Activated naive CD4-positive, alpha-beta T cell treated with anti-CD3 and anti-CD28 coated beads for 36 hours (primary cell): ENCODE results near the gene NUDT8. TPM values are rescaled to one million over a fixed set of nuclear protein-coding genes. Genes with fewer than 3 reads are reported as not detected.
"Not testable (repeated sequence)": the region's sequence is repeated elsewhere in the genome, so short reads cannot be mapped to it uniquely, and the experiment has no call there.

ENCODE experiments used
- CTCF ChIA-PET: fragments of 350-600 bp; sonication (Branson Sonifier 250); formaldehyde crosslinking; loops from one replicate; lab custom pipeline; 2021; ENCODE audit warnings: antibody characterized with exemption; lab: Charles Lee
- DNase-seq: peaks from one replicate; pipeline ENCODE4 v3.0.0-alpha.2; 2020
- H3K27ac Mint-ChIP-seq: one replicate; pipeline ENCODE4 v1.8.0; 2021; ENCODE audit warnings: mild to moderate bottlenecking, mixed read lengths
- H3K27me3 Mint-ChIP-seq: one replicate; pipeline ENCODE4 v1.8.0; 2021; ENCODE audit warnings: low read depth, mixed read lengths
- H3K36me3 Mint-ChIP-seq: one replicate; pipeline ENCODE4 v1.8.0; 2021; ENCODE audit warnings: low read depth, mixed read lengths
- H3K4me1 Mint-ChIP-seq: one replicate; pipeline ENCODE4 v1.8.0; 2021; ENCODE audit warnings: low read depth, mixed read lengths
- H3K4me3 Mint-ChIP-seq: one replicate; pipeline ENCODE4 v1.8.0; 2021; ENCODE audit warnings: mild to moderate bottlenecking, moderate library complexity, mixed read lengths
- H3K9me3 Mint-ChIP-seq: one replicate; pipeline ENCODE4 v1.8.0; 2021; ENCODE audit warnings: mixed read lengths
- intact Hi-C: fragments of 100-400 bp; cut with micrococcal nuclease; formaldehyde crosslinking; loops from one replicate; pipeline ENCODE4 v1.15.1; 2023
- total RNA-seq, 2 experiments: library from RNA; stranded (reverse); gene quantifications; one replicate each; pipeline ENCODE4 v1.2.3, GENCODE V29; 2021

Gene NUDT8
- total RNA-seq, 2 experiments from 2014 or later: 29.7 to 30.4 TPM

DNA sequence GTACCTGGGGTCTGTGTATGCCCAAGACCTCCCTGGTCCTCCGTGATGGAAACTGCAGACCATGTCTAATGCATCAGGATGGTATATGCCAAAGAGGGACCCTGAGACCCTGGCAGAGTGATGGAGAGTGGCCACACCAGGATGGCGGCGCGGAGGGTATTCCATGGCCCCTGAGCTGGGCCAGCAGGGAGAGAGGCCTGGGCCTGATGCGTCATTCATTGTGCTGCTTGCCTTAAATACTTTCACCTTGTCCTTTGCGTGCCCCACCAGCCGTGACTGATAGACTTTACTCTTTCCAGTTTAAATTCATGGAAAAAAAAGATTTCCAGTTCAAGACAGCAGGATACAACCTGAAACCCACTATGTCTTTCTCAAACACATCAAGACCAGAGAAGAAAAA, 28.6 kb downstream of the NUDT8 start:
- CTCF ChIA-PET: no interaction called here
- Mint-ChIP-seq H3K4me1 (peaks cover 3% of the 10 kb centered on the region), H3K9me3 (peaks cover 3% of the 10 kb centered on the region), H3K27me3 (peaks cover 20% of the 10 kb centered on the region), H3K27ac (no peak overlapping the region), H3K4me3 (no peak overlapping the region), H3K36me3 (no peaks in the 10 kb centered on the region)
- DNase-seq: no peak
- intact Hi-C loops: no loop called here

DNA sequence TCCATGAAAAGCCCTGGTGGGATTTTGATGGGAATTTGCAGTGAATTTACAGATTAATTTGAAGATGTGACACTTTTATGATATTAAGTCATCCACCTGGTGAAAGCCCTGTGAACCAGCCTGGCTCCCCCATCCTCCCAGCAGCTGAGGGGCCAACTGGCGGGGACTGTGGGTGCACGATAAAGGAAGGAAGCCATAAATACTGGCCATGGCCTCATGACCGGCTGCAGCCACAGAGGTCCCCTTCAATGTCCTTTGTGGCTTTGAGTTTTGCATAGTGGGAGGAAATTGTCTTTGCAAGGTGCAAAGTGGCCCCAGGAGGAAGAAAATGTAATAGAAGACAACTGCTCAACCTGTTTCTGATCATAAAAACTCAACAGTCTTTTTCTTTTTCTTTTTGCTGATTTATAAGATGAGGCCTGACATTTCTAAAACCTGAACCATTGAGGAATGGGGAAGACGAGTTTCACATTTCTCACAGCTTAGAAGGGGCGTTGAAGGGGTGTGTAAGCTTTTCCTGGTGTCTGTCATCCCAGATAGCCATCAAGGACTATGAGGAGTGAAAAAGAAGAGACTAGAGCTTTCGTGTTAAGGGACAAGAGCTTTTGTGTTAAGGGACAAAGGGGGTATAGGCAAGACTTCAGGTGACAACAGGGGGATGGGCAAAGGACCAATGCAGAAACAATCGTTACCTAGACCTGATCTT, 29.3 kb downstream of the NUDT8 start:
- H3K4me1 Mint-ChIP-seq: peaks cover 3% of the 10 kb centered on the region
- H3K36me3 Mint-ChIP-seq: no peaks in the 10 kb centered on the region
- no peak for DNase-seq
- CTCF ChIA-PET: no interaction called here
- H3K27ac Mint-ChIP-seq: no peak overlapping the region
- intact Hi-C loops: no loop called here
- H3K4me3 Mint-ChIP-seq: no peak overlapping the region
- peaks cover 3% of the 10 kb centered on the region for H3K9me3 Mint-ChIP-seq
- peaks cover 20% of the 10 kb centered on the region for H3K27me3 Mint-ChIP-seq

DNA sequence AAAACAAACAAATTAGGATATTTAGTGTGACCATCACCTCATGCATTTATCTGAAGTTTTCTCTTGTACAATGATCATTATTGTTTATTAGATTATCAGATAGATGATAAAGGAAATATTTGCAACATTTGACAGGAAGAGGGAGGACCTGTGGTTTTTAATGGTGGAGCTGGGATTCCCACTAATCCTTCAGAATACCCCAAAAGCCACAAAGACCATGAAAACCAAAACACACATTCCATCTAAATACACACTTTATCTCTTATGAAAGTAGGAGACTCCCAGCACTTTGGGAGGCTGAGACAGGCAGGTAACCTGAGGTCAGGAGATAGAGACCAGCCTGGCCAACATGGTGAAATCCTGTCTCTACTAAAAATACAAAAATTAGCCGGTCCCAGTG, 30.6 kb downstream of the NUDT8 start:
- H3K9me3 Mint-ChIP-seq: peaks cover 3% of the 10 kb centered on the region
- H3K4me1 Mint-ChIP-seq: peaks cover 3% of the 10 kb centered on the region
- no peak overlapping the region for H3K27ac Mint-ChIP-seq
- intact Hi-C loops: no loop called here
- peaks cover 19% of the 10 kb centered on the region for H3K27me3 Mint-ChIP-seq
- no peaks in the 10 kb centered on the region for H3K36me3 Mint-ChIP-seq
- no peak for DNase-seq
- CTCF ChIA-PET: no interaction called here
- no peak overlapping the region for H3K4me3 Mint-ChIP-seq

DNA sequence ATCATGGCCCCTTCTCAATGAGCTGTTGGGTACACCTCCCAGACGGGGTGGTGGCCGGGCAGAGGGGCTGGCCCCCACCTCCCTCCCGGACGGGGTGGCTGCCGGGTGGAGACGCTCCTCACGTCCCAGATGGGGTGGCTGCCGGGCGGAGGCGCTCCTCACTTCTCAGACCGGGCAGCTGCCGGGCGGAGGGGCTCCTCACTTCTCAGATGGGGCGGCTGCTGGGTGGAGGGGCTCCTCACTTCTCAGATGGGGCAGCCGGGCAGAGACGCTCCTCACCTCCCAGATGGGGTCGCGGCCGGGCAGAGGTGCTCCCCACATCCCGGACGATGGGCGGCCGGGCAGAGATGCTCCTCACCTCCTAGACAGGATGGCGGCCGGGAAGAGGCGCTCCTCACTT, 31.8 kb downstream of the NUDT8 start:
- H3K9me3 Mint-ChIP-seq, H3K27ac Mint-ChIP-seq, H3K36me3 Mint-ChIP-seq, intact Hi-C loops, DNase-seq, H3K4me3 Mint-ChIP-seq, H3K4me1 Mint-ChIP-seq: not testable (repeated sequence)
- CTCF ChIA-PET: interaction anchor here (0.7 kb wide), 1 partner anchor 45 kb away, joined by 3 read pairs; no protein-coding TSS in a partner anchor
- peaks cover 18% of the 10 kb centered on the region for H3K27me3 Mint-ChIP-seq

DNA sequence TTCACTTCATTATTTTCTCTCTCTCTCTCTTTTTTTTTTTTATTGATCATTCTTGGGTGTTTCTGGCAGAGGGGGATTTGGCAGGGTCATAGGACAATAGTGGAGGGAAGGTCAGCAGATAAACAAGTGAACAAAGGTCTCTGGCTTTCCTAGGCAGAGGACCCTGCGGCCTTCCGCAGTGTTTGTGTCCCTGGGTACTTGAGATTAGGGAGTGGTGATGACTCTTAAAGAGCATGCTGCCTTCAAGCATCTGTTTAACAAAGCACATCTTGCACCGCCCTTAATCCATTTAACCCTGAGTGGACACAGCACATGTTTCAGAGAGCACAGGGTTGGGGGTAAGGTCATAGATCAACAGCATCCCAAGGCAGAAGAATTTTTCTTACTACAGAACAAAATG, 32.3 kb downstream of the NUDT8 start:
- H3K9me3 Mint-ChIP-seq, H3K27ac Mint-ChIP-seq, intact Hi-C loops, H3K36me3 Mint-ChIP-seq, CTCF ChIA-PET, H3K4me3 Mint-ChIP-seq, DNase-seq, H3K4me1 Mint-ChIP-seq: not testable (repeated sequence)
- peaks cover 15% of the 10 kb centered on the region for H3K27me3 Mint-ChIP-seq

DNA sequence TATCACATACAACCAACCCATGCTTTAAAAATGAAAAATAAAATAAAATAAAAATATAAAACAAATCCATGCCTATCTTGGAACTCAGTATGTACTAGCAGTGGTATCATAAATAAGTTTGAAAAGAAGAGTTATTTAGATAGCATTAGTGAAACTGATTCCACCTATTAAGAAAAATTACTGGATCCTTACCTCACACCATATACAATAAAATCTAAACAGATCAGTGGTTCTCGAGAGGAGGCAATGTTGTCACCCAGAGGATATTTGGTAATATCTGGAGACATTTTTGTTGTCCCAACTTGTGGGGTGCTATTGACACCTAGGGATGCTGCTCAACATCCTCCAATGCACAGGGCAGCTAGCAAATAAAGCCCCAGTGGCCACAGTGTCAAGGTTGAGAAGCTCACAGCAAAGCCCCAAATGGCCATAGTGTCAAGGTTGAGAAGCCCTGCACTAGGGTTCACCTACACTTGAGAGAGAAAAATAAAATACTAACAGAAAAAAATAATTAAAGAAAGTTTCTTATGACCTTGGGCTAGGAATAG, 32.9 kb downstream of the NUDT8 start:
- peaks cover 15% of the 10 kb centered on the region for H3K27me3 Mint-ChIP-seq
- CTCF ChIA-PET: interaction anchor here (0.7 kb wide), 1 partner anchor 35 kb away, joined by 4 read pairs; no protein-coding TSS in a partner anchor
- H3K4me1 Mint-ChIP-seq: peaks cover 3% of the 10 kb centered on the region
- DNase-seq: no peak
- no peak overlapping the region for H3K4me3 Mint-ChIP-seq
- H3K9me3 Mint-ChIP-seq: peaks cover 3% of the 10 kb centered on the region
- H3K36me3 Mint-ChIP-seq: no peaks in the 10 kb centered on the region
- no peak overlapping the region for H3K27ac Mint-ChIP-seq
- intact Hi-C loops: no loop called here

DNA sequence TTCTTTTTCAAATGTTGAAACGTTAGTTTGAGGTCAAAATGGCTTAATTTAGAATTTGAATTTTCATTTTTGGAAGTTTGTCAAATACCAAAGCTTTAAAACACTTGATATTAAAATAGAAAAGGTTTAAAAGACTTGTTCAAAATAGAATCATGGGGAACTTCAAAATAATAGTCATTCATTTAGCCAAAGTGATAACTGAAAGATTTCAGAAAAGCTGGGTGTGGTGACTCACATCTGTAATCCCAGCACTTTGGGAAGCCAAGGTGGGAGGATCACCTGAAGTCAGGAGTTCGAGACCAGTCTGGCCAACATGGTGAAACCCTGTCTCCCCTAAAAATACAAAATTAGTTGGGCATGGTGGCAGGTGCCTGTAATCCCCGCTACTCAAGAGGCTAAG, 35.3 kb downstream of the NUDT8 start:
- intact Hi-C loops: no loop called here
- no peak for DNase-seq
- CTCF ChIA-PET: no interaction called here
- Mint-ChIP-seq H3K4me1 (no peaks in the 10 kb centered on the region), H3K9me3 (peaks cover 3% of the 10 kb centered on the region), H3K36me3 (no peaks in the 10 kb centered on the region), H3K27ac (no peak overlapping the region), H3K4me3 (no peak overlapping the region), H3K27me3 (no peaks in the 10 kb centered on the region)

DNA sequence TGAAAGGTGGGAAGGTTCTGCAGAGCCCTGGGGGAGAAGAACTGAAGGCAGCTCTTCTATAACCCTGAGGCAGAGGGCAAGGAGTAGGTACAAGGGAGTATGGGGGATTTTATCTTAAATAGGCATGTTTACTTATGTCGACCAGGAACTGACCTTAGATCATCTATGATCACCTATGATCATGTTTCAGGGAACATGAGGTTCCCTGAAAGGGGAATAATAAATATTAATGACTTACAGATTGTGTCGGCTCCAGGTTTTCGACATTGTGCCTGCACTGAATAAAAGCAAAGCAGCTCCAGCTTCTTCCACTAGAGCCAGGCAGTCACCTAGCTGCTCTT, 36.2 kb downstream of the NUDT8 start:
- intact Hi-C loops: no loop called here
- no peak overlapping the region for H3K4me3 Mint-ChIP-seq
- no peaks in the 10 kb centered on the region for H3K27me3 Mint-ChIP-seq
- no peaks in the 10 kb centered on the region for H3K4me1 Mint-ChIP-seq
- H3K27ac Mint-ChIP-seq: no peak overlapping the region
- no peaks in the 10 kb centered on the region for H3K36me3 Mint-ChIP-seq
- CTCF ChIA-PET: interaction anchor here (0.7 kb wide), 1 partner anchor 21 kb away, joined by 3 read pairs; no protein-coding TSS in a partner anchor
- peaks cover 3% of the 10 kb centered on the region for H3K9me3 Mint-ChIP-seq
- DNase-seq: no peak

DNA sequence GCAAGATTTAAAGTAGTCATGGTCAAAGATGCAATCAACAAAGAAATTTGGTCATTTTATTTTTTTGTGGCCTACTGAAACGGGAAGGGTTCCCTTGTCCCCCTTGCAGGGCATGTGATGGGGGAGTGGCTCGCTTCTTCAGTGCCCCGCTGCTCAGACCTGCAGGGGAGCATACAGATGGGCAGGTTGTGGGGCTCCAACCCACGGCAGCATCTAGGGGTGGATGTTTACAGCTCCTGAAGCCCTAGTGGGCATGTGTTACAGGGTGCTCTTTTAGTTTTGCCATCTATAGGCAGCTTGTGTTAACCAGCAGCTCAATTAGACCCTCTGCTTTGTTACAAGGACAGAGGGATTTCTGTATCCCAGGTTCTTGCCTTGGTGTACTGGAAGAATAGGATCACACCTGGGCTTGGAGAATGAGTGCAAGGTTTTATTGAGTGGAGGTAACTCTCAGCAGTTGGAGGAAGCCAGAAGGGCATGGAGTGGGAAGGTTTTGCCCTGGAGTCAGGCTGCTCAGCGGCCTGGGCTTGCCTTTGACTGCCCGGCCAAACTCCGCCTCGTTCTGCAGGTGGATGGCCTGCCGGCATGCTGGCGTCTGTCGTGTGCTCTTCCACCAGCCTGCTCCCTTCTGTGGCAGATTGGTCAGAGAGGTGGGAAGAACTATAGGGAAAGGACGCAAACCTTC, 36.7 kb downstream of the NUDT8 start:
- CTCF ChIA-PET: interaction anchor here (0.7 to 2.0 kb wide), 4 partner anchors 10 to 22 kb away, joined by 3 to 10 read pairs (median 4); no protein-coding TSS in a partner anchor
- H3K36me3 Mint-ChIP-seq: no peaks in the 10 kb centered on the region
- no peak overlapping the region for H3K27ac Mint-ChIP-seq
- intact Hi-C loops: no loop called here
- H3K4me3 Mint-ChIP-seq: no peak overlapping the region
- H3K27me3 Mint-ChIP-seq: no peaks in the 10 kb centered on the region
- H3K9me3 Mint-ChIP-seq: peaks cover 3% of the 10 kb centered on the region
- no peak for DNase-seq
- H3K4me1 Mint-ChIP-seq: no peaks in the 10 kb centered on the region

DNA sequence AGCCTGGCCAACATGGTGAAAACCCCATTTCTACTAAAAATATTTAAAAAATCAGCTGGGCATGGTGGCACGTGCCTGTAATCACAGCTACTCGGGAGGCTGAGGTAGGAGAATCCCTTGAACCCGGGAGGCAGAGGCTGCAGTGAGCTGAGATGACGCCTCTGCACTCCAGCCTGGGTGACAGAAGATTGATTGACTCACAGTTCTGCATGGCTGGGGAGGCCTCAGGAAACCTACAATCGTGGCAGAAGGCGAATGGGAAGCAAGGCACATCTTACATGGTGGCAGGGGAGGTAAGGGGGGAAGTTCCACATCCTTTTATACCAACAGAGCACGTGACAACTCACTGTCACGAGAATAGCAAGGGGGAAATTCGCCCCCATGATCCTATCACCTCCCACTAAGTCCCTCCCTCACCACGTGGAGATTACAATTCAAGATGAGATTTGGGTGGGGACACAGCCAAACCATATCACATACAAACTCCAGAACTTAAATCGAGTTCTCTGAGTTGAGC, 40.8 kb downstream of the NUDT8 start:
- peaks cover 23% of the 10 kb centered on the region for H3K4me1 Mint-ChIP-seq
- H3K4me3 Mint-ChIP-seq, H3K9me3 Mint-ChIP-seq, H3K27ac Mint-ChIP-seq, DNase-seq, intact Hi-C loops, H3K27me3 Mint-ChIP-seq, CTCF ChIA-PET: not testable (repeated sequence)
- peaks cover 26% of the 10 kb centered on the region for H3K36me3 Mint-ChIP-seq

DNA sequence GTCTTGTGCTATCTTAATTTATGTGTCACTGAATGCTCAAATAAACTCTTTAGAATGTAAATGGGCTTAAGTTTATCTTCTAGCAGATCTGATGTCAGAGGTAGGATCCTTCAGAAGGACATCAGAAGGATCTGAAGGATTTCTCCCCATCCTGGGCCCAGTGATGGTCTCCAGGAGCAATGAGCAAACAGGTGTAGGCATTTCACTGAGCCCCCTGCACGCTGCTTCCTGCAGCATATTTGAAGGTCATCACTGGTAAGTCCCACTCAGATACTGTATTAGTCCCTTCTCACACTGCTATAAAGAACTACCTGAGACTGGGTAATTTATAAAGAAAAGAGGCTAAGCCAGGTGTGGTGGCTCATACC, 41.6 kb downstream of the NUDT8 start:
- Mint-ChIP-seq H3K27me3 (no peaks in the 10 kb centered on the region), H3K4me1 (peaks cover 24% of the 10 kb centered on the region), H3K36me3 (peaks cover 26% of the 10 kb centered on the region), H3K27ac (no peak overlapping the region), H3K4me3 (no peak overlapping the region), H3K9me3 (peaks cover 6% of the 10 kb centered on the region)
- DNase-seq: no peak
- CTCF ChIA-PET: no interaction called here
- intact Hi-C loops: no loop called here

DNA sequence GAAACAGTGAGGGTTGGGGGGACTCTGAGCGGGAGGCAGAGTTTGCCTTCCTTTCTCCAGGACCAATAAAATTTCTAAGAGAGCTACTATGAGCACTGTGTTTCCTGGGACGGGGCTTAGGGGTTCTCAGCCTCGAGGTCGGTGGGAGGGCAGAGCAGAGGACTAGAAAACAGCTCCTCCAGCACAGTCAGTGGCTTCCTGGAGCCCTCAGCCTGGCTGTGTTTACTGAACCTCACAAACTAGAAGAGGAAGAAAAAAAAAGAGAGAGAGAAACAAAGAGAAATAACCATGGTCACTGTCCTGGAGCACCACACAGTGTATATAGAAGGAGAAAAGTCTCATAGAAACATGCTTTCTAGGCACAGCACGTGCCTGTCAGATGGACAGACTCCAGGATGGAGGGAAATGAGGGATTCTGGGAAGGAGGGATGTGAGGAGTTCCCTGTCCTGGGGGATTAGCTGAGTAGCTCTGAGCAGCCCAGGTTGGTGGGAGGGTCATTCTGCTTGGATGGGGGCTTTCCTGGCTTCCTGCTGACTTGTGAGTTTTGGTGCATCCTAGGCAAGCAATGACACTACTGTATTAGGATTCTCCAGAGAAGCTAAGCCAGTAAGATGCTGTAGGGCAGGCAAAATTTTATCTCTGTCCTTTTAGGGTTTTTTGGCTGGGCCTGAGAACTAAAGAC, 43.0 kb downstream of the NUDT8 start:
- CTCF ChIA-PET: interaction anchor here (0.6 to 0.7 kb wide), 2 partner anchors 332 to 340 kb away, joined by 3 read pairs; no protein-coding TSS in a partner anchor
- Mint-ChIP-seq H3K27me3 (no peaks in the 10 kb centered on the region), H3K4me3 (no peak overlapping the region), H3K36me3 (peaks cover 26% of the 10 kb centered on the region), H3K4me1 (peaks cover 35% of the 10 kb centered on the region), H3K9me3 (peaks cover 6% of the 10 kb centered on the region), H3K27ac (no peak overlapping the region)
- intact Hi-C loops: no loop called here
- no peak for DNase-seq
